GM18498 (cell line): ENCODE measurements around the gene SMIM38.

ENCODE experiments used
- ATAC-seq: cut with Tn5 transposase; IDR thresholded peaks from one replicate; pipeline ENCODE4 v1.9.1; 2021; ENCODE audit warnings: mild to moderate bottlenecking, moderate library complexity; ENCODE audit not compliant: unreplicated experiment

Gene SMIM38

DNA sequence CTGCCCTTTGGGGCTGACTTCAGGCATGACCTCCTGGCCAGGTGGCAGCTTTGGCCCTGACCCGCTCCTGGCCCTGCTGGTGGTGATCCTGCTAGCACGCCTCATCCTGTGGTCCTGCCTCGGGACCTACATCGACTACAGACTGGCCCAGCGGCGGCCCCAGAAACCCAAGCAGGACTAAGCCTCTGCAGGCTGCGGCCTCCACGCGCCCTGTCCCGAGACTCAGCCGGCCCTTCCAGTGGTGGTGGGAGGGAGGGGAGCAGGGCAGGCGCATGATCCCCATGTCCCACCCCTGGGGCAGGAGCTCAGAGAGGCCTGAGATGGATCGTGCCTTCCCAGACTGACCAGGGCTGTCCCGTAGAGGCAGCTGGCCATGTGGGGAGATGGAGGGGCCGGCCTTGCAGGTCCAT is 2.1 kb downstream of the SMIM38 start:
- ATAC-seq, result no peak

DNA sequence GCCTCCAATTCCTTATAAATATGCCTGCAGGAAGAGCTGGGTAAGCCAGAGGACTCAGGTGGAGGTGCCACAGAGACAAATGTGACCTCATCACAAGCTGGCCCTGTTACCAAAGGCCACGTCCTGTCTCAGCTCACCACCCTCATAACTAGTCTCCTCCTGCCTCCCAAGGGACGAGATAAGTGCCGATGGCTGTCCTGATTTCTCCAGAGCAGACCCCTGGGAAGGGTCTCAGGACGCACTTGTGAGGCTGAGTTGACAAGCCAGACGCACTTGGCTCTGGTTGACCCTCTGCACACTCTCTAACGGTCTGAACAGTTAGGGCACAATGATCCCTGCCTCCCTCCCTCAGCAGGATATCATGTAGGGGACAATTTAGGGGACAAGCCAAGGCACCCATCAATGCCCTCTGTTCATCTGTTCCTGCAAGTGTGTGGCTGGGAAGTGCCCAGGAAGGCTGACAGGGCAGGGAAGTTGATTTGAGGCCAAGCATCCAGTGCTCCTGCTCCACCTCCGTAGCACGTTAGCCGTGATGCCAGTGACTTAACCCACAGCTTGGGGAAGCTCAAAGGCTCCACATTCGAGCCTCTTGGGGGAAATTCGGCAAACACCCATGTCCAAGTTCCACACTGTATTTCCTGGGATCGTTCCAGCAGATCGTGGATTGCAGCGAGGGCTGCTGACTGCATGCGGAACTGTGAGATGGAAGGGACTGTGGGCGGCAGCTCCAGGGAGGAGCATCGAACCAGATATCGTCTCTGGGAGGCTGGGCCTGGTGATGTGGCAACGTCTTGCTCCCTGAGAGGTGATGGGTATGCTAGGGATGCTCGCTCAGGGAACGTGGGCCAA is 2.8 kb downstream of the SMIM38 start:
- no peak for ATAC-seq

DNA sequence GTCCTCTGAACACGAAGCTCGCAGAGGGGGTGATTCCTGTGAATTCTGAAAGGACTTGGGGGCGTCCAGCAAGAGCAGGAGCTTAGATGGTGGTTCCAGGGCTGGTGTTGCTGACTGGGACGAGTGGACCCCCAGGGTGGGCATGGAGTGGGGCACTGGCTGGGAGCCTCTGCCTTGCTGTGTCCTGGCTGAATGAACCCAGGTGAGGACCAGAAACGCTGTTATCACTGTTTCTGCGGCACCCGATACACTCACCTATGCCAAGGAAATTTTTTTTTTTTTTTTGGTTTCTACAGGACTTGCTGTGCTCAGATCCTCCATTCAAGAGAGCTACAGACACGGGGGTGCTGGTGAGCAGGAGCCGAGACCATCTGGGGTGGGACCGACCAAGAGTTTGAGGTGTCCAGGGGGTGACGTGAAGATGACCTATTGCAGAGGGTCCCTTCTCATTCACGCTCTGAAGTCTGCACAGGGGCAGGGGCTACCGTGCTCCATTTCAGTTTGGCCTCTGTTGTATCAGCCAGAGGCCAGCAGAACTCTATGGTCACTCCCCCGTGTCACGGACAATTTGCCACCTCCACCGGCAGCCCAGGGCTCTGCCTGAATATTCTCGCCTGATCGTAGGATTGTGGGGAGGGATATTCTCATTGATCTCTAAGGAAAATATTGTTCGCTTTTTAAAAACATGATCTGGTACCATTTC is 3.6 kb downstream of the SMIM38 start:
- ATAC-seq, result no peak

DNA sequence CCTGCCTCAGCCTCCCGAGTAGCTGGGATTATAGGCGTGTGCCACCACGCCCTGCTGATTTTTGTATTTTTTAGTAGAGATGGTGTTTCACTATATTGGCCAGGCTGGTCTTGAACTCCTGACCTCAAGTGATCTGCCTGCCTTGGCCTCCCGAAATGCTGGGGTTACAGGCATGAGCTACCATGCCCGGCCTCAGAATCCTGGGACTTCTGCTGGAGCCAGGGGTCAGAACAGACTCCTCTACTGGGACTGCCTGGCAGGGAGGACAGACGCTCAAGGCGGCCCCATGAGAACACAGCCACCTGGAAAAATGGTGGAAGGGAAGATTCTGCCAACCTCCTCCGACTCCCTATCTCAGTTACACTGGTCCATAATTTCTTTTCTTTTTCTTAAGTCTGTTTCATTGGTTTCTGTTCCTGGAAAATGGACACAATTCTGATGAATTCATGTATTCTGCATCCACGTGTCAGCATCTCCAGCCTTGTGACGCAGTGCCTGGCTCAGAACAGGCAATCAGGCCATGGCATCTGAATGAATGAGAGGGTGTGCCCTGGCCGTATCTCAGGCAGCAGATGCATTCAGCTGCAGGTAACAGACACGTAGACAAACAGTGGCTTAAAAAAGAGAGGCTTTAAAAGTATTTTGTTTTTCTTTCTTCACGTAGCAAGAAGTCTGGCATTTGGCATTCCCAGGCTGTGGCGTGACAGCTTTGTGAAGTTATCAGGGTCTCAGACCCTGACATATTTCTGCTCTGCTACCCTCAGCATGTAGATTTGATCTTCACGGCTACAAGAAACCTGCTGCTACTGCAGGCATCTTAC is 4.8 kb downstream of the SMIM38 start:
- ATAC-seq, result no peak

DNA sequence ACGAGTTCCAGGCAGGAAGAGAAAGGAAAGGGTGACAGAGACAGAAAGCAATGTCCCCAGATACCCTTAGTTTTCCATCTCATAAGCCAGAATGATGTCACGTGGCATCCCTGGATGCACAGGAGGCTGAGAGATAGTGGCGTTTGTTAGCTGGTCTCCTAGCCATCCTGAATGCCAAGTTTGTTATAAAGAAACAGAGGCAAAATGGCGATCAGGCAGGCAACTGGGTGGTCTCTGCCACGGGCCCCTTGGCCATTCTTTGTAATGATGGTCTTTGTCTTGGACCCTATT is 5.3 kb downstream of the SMIM38 start:
- ATAC-seq, result no peak

DNA sequence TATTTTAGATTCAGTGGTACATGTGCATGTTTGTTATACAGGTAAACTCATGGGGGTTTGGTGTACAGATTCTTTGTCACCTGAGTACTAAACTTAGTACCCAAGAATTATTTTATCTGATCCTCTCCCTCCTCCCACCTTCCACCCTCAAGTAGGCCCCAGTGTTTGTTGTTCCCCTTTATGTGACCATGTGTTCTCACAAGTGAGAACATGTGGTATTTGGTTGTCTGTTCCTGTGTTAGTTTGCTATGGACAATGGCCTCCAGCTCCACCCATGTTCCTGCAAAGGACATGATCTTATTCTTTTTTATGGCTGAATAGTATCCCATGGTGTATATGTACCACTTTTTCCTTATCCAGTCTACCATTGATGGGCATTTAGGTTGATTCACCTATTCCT is 6.8 kb downstream of the SMIM38 start:
- ATAC-seq, result no peak

DNA sequence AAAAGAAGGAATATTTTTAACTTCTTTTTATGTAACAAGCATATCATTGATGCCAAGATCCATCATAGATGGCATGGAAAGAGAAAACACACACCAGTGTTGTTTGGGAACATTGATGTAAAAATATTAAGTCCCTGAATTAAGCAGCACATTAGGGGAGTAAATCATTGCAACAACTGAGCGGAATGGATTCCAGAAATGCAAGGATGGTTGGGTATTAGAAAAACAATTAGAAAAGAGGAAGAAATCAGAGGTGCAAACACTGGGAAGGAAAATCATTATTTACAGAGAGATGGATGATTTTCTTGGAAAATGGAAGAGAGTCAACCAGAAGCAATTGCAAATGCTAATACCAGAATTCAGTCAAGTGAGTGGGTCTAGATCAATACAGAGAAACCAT is 8.1 kb downstream of the SMIM38 start:
- ATAC-seq, result no peak

DNA sequence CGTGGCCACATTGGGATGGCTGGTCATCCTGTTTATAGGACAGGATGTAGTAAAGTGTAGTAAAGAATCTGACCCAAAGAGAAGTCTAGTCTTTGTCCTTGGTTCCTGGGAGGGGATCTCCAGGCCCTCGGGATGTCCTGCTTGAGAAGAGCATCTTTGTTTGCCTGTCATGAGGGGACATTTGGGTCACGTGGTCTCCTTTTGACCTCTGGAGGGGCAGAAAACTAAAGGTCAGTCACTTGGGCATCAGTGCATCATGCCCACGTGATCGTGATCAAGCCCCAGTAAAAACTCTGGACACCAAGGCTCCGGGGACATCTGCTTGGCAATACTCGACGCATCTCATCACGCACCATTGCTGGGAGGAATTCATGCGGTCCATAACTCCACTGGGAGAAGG is 9.1 kb downstream of the SMIM38 start:
- no peak for ATAC-seq

DNA sequence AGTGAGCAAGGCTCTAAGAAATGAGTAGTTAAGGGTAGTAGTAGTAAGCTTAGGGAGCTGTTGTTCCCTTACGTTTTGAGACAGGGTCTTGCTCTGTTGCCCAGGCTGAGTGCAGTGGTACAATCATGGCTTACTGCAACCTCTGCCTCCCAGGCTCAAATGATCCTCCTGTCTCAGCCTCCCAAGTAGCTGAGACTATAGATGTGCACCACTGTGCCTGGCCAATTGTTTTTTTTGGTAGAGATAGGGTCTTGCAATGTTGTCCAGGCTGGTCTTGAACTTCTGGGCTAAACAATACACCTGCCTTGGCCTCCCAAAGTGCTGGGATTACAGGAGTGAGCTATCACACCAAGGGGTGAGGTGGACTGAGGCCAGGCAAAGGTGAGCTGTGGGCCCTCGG is 10.0 kb downstream of the SMIM38 start:
- ATAC-seq, result no peak

DNA sequence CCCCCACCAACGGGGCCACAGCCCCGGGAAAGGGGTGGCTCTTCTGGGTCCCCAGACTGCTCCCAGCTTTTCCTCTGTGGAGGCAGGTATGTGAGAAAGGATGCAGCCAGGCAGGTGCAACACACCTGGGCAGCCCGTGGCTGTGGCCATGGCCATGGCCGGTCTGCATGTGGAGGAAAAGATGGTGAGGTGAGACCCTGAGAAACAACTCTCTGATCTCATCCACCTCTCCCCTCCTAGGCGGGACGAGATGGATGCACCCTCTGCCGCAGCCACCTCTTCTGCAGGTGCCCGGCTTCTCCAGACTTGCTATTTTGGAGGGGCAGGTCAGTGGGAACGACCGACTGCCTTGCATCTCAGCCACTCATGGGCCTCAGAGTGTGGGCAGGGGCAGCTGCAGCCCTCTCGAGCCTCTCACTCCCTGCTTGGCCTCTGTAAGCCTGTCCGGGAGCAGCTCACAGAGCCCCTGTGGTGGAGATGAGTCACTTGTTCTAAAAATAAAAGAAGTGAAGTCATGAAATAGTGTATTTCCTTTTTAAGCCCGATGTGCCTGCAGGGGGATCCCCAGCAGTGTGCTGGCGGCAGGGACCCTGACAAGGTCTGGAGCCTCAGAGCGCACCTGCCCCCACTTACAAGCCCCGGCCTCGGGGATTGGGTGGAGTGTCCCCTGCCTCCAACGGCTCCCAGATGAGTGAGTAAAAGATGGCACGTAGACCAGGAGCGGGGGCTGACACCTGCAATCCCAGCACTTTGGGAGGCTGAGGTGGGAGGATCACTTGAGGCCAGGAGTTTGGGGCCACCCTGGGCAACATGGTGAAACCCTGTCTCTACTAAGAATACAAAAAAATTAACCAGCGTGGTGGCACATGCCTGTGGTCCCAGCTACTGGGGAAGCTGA is 10.7 kb downstream of the SMIM38 start:
- ATAC-seq, result peak; percentile 94

DNA sequence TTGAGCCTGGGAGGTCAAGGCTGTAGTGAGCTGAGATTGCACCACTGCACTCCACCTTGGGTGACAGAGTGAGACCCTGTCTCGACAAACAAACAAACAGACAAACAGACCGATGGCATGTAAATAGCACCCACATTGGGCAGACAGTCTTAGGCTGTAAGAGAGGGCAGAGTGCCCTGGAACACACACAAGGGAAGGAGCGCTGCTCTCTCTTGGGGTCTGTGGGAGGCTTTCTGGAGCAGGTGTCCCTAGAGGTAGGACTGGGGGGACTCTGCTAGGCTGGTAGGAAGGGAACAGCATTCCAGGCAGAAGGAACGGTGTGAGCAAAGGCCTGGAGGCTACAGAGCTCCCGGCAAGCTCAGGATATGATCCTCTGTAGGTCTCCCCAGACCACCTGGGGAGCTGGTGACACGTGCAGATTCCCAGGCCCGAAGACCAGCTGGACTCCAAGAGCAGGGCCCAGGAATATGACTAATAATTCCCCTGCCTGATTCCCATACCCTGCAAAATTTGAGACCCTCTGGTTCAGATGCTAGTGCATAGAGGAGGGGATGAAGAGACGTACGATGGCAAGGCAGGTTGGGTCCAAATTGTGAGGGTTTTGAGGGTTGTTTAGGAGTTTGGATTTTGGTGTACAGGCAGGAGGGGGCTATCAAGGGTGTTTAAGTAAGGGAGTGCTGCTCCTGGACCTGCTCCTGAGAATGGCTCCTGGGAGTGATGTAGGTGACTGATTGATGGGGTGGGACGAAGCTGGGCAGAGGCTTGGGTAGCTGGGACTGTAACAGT is 11.6 kb downstream of the SMIM38 start:
- ATAC-seq, result no peak

DNA sequence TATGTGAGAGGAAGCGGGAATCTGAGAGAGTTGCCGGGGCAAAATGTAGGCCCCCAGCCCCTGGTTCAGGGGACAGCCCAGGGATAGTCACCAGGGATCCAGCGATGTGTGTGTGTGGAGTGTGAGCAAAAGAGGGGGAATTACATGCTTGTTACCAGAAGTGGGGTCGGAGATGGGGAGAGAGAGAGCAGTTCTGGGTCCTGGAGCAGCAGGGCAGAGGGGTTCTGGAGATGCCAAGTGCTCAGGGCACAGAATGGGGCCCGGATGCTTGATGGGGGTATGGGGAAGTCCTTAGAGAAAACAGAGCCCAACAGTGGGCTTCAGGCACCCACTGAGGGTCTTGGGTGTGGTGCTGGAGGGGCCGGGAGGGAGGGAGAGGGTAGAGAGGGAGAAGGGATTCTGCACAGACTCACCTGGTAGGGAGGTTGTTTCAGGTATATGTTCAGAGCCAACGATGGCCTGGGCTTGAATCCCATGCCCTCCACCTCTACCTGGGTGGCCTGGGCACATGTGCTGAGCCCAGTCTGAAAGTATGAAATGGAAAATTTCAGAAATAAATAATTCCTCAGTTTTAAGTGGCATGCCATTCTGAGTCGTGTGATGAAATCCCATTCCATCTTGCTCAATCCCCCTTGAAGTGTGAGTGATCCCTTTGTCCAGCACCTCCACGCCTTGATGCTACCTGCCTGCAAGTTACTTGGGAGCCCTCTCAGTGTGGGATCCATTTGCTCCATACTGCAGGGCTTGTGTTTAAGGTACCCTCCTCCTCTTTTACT is 12.4 kb downstream of the SMIM38 start:
- no peak for ATAC-seq

DNA sequence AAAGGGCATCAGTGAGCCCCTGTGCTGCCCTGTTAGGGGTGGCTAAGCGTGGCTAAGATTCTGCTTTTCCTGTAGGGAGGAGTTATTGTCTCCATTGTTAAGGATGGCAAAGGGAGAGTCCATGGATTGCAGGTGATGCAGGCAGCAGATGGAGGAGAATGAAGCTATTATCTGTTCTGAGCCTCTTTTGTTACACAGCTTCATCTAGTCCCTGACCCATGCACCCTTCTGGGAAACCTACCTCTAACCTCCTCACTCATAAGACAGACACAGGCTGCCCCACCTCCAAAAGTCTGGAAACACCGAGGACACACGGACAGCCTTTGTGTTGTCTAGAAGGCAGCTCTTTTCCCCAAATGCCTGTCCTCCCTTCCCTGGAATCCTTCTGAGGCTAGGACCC is 13.7 kb downstream of the SMIM38 start:
- no peak for ATAC-seq

DNA sequence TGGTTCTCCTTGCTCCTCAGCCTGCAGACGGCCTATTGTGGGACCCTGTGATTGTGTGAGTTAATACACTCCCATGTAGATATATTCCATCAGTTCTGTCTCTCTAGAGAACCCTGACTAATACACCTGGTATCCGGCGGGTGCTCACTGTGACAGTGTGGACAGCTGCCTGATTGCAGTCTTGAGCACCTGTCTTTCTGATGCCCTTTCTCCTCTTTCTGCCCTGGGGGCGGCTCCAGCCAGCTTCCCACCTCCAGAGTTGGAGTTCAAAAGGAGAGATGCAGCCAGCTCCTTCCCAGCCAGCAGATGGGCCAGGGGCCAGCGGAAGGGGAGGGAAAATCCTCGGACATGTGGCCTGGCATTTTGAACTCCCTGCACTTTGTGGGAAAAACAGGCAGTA is 15.0 kb downstream of the SMIM38 start:
- no peak for ATAC-seq

DNA sequence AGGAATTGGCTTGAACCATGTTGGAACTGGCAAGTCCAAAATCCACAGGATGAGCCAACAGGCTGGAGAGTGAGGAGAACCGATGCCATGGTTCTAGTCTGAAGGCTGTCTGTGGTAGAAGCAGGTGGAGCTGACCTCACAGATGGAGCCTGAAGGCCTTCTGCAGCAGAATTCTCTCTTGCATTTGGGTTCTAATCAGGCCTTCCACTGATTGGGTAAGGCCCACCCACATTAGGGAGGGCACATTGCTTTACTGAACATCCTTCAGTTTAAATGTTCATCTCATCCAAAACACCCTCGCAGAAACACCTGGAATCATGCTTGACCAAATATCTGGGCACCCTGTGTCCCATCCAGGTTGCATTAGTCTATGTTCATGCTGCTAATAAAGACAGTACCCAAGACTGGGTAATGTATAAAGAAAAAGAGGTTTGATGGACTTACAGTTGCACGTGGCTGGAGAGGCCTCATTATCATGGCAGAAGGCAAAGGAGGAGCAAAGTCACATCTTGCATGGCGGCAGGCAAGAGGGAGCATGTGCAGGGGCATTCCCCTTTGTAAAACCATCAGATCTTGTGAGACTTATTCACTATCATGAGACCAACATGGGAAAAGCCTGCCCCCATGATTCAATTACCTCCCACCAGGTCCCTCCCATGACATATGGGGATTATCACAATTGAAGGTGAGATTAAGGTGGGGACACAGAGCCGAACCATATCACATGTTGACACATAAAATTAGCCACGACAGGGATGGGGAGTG is 15.9 kb downstream of the SMIM38 start:
- ATAC-seq, result no peak

DNA sequence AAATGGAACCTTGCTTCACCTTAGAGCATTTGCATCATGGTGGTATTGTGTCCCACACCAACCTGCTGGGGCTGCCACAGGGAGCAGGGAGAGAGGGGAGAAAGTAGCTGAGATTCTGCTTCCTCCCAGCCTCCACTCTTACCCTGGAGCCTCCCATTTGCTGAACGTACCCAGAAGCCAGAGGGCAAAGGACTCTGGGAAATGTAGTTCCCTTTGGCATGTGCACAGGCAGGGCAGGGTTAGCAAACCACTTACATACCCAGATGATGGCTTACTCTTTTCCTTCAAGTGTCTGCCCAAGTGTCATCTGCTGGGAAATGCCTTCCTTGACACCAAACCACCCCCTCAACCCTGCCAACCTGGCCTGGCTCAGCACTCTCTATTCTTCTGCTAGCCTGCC is 16.9 kb downstream of the SMIM38 start:
- ATAC-seq, result no peak

DNA sequence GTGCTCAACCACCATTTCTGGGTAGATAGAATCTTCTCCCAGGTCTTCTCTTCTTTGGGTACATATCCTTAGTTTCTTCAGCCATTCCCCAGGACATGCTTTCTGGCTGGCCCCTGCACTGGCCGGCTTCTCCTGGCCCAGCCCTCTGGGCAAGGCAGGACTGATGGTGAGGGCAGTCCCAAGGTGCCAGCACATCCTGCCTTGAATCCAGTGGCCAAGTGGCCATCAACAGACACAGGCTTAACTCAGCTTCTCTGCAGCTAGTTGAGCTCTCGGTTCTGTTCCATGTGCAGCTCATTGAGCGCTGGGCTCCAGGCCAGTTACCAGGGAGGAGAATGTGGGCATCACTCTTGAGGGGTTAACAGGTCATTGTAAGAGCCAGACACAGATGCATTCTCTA is 17.6 kb downstream of the SMIM38 start:
- no peak for ATAC-seq

DNA sequence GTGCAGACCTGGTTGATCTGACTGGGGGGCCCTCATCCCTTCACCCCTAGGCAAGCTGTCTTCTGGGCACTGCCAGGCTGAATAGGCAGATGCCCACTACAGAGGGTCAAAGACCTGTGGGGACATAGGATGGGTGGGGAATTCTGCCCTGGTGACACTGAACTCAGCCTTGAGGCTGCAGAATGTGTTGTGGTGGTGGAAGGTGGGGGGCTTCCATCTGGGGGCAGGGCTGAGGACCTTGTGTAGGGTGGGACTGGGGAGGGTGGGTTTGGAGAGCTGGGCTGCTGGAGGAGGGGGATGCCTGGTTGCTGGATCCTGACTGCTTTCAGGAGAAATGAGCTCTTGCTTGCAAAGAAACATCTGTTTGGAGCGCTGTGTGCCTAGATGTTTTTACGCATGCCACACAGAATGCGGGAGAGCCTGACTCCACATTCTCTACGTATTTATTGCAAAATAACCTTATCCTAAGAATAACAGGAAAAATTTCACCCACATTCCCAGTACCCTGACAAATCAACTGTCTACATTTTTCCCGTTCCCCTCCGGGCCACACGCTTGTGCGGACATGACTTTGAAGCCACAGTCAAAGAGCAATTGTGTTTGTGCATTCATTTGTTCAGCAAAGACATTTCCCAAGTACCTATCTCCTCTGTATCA is 18.3 kb downstream of the SMIM38 start:
- no peak for ATAC-seq
